ENCODE results near the gene C2CD5. TPM values are rescaled to one million over a fixed set of nuclear protein-coding genes. Genes with fewer than 3 reads are reported as not detected.

The C2CD5 gene
- total RNA-seq, 1 experiment from 2014 or later = 15.9 TPM

- CTCF ChIA-PET = no interaction called here
- intact Hi-C loops (cut with micrococcal nuclease; ENCODE audit: unreplicated experiment) = no loop called here
- no TSS peak for BruUV-seq (replicated peaks)
- in situ Hi-C loops (cut with HindIII; ENCODE audit: low pct_unique_long_range_greater_than_20kb, low sequenced_read_pairs) = no loop called here
- no peaks in the 10 kb centered on the region for H3K27me3 ChIP-seq (ENCODE audit: control insufficient read depth, insufficient read depth, low read length)
- TF ChIP-seq POLR2AphosphoS5 (IDR thresholded peaks at IDR 0.05; ENCODE audit: low read depth, low read length) (no peak), REST (IDR thresholded peaks at IDR 0.05; ENCODE audit: insufficient read depth in 1 of 2, low read depth in 2 of 2, low read length in 1 of 2) (no peak), TCF7L2 (IDR thresholded peaks at IDR 0.05; ENCODE audit: low read depth, low read length) (no peak)
- H3K4me1 ChIP-seq (ENCODE audit: control insufficient read depth, insufficient read depth, low read length) = no peaks in the 10 kb centered on the region
- H3K4me3 ChIP-seq (ENCODE audit: low read depth in 2 of 2, low read length in 2 of 2) = no peak overlapping the region
- DNase-seq (ENCODE audit: low read depth, low spot score) (no peak), ATAC-seq (no peak)
- no peaks in the 10 kb centered on the region for H3K36me3 ChIP-seq (ENCODE audit: control insufficient read depth, insufficient read depth, low read length)
- POLR2A ChIA-PET = interaction anchor here (0.6 kb wide), 1 partner anchor 36 kb away, joined by 3 read pairs; the partner anchor contains the start of gene ETNK1
- no peak overlapping the region for H3K27ac ChIP-seq (ENCODE audit: low read length)
- H3K9me3 ChIP-seq (ENCODE audit: control insufficient read depth, insufficient read depth, low read depth, low read length) = no peaks in the 10 kb centered on the region
These were observed 44.5 kb upstream of the C2CD5 start for GRCh38 chr12:22588817-22589216.

DNA sequence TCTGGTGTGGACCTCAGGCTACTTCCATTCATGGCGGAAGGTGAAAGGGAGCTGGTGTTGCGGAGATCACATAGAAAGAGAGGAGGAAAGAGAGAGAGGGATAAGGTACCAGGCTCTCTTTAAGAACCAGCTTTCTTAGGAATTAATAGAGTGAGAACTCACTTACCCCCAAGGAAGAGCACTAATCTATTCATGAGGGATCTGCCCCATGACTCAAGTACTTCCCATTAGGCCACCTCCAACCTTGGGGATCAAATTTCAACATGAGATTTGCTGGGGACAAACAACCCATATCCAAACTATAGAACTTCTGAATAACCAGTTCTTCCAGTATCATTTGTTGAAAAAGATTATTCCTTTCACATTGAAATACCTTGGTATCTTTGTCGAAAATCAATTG is 34.0 kb upstream of the C2CD5 start:
- Histone ChIP-seq H3K4me1 (ENCODE audit: control insufficient read depth, insufficient read depth, low read length) (no peaks in the 10 kb centered on the region), H3K4me3 (ENCODE audit: low read depth in 2 of 2, low read length in 2 of 2) (no peak overlapping the region), H3K9me3 (ENCODE audit: control insufficient read depth, insufficient read depth, low read depth, low read length) (no peaks in the 10 kb centered on the region), H3K36me3 (ENCODE audit: control insufficient read depth, insufficient read depth, low read length) (no peaks in the 10 kb centered on the region), H3K27me3 (ENCODE audit: control insufficient read depth, insufficient read depth, low read length) (no peaks in the 10 kb centered on the region), H3K27ac (ENCODE audit: low read length) (no peak overlapping the region)
- POLR2A ChIA-PET = no interaction called here
- ATAC-seq (no peak), DNase-seq (ENCODE audit: low read depth, low spot score) (no peak)
- CTCF ChIA-PET = no interaction called here
- TF ChIP-seq TCF7L2 (IDR thresholded peaks at IDR 0.05; ENCODE audit: low read depth, low read length) (no peak), REST (IDR thresholded peaks at IDR 0.05; ENCODE audit: insufficient read depth in 1 of 2, low read depth in 2 of 2, low read length in 1 of 2) (no peak), SIN3A (IDR thresholded peaks at IDR 0.05; ENCODE audit: borderline replicate concordance, insufficient read depth, low read depth, low read length) (no peak), POLR2AphosphoS5 (IDR thresholded peaks at IDR 0.05; ENCODE audit: low read depth, low read length) (no peak)
- TF ChIP-seq, protein P1, sequence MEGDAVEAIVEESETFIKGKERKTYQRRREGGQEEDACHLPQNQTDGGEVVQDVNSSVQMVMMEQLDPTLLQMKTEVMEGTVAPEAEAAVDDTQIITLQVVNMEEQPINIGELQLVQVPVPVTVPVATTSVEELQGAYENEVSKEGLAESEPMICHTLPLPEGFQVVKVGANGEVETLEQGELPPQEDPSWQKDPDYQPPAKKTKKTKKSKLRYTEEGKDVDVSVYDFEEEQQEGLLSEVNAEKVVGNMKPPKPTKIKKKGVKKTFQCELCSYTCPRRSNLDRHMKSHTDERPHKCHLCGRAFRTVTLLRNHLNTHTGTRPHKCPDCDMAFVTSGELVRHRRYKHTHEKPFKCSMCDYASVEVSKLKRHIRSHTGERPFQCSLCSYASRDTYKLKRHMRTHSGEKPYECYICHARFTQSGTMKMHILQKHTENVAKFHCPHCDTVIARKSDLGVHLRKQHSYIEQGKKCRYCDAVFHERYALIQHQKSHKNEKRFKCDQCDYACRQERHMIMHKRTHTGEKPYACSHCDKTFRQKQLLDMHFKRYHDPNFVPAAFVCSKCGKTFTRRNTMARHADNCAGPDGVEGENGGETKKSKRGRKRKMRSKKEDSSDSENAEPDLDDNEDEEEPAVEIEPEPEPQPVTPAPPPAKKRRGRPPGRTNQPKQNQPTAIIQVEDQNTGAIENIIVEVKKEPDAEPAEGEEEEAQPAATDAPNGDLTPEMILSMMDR (IDR thresholded peaks at IDR 0.05) = no peak
- in situ Hi-C loops (cut with HindIII; ENCODE audit: low pct_unique_long_range_greater_than_20kb, low sequenced_read_pairs) (no loop called here), intact Hi-C loops (cut with micrococcal nuclease; ENCODE audit: unreplicated experiment) (no loop called here)
- BruUV-seq (replicated peaks) = no TSS peak
